H1 (cell line): ENCODE results near the gene CNOT8. TPM values are rescaled to one million over a fixed set of nuclear protein-coding genes. Genes with fewer than 3 reads are reported as not detected.
A peak's percentile ranks its signal among the peaks of the same experiment; 100 is the strongest.

ENCODE experiments used
- microRNA counts: library from miRNA; unstranded; fragments of <30 nt; microRNA quantifications from one replicate; lab custom pipeline; 2015
- microRNA-seq, 2 experiments: library from miRNA; unstranded; fragments of <30 nt; microRNA quantifications; one replicate each; pipeline versions ENCODE4 to v1.2.0, GENCODE V29; 2016 to 2020; ENCODE audit warnings: borderline microRNAs expressed in 2 of 2, borderline number of aligned reads in 2 of 2, borderline replicate concordance in 1 of 2
- polyA plus RNA-seq, 7 experiments: library from polyadenylated mRNA; depleted of rRNA in 3 of 7; stranded (reverse) in 5 of 7; unstranded in 2 of 7; fragments of >200 nt in 5 of 7; fragments of 200-250 nt in 2 of 7; gene quantifications; 1 replicate in 5 of 7; 2 replicates in 1 of 7; 4 replicates in 1 of 7; pipeline versions ENCODE4 v1.2.1 to v1.2.3, GENCODE V29; 2011 to 2013; ENCODE audit warnings: missing spikeins in 2 of 7, mixed read lengths in 2 of 7
- small RNA-seq: library from polyadenylated mRNA; stranded (forward); fragments of <200 nt; extraction: miRNeasy Mini kit (QIAGEN cat#:217004); gene quantifications from one replicate; pipeline ENCODE3, GENCODE V24; 2013; ENCODE audit not compliant: insufficient read depth
- total RNA-seq: library from RNA; stranded (reverse); fragmentation: NEBNext Ultra II Directional; extraction: Animal tissue kit (Norgen Biotek cat#: 25700); gene quantifications from 2 replicates; pipeline ENCODE4 v1.2.1, GENCODE V29; 2021

Gene CNOT8
- total and polyA plus RNA-seq, 2 of the 8 experiments (the other 6 are each of a cell fraction or from before 2014, with no cell fraction given) = 36.4 to 62.9 TPM

MicroRNAs within 50 kb of the gene (microRNA counts, 767-probe panel; counts per million panel counts)
- 879 counts per million, percentile 95 among the panel's probes with 10 or more counts for microRNA hsa-miR-378h (lab: Ali Mortazavi, UCI)

Small RNA genes within 50 kb of the gene (microRNA-seq; reads per million reads assigned to microRNA genes)
- gene MIR378H = 0 to 0.23 reads per million in 2 experiments

Small RNA genes within 50 kb of the gene (small RNA-seq; reads per million reads assigned to genes)
- gene MIR378H = not detected

Other genes with a start within 250 kb of the CNOT8 start
- gene LARP1, start 103.2 kb upstream of the CNOT8 start, total RNA-seq = 409 and 422 TPM in 2 replicates
- 106 and 156 TPM in 2 replicates for gene LARP1, start 103.2 kb upstream of the CNOT8 start, polyA plus RNA-seq (2011; rRNA removed)
- gene FAXDC2, start 8.0 kb upstream of the CNOT8 start, total RNA-seq = 3.7 and 4.8 TPM in 2 replicates
- 5.9 and 8.1 TPM in 2 replicates for gene FAXDC2, start 8.0 kb upstream of the CNOT8 start, polyA plus RNA-seq (2011; rRNA removed)
- gene GEMIN5, start 79.6 kb downstream of the CNOT8 start, total RNA-seq = 46.1 and 47.0 TPM in 2 replicates
- 11.4 and 12.8 TPM in 2 replicates for gene GEMIN5, start 79.6 kb downstream of the CNOT8 start, polyA plus RNA-seq (2011; rRNA removed)
- gene MRPL22, start 82.4 kb downstream of the CNOT8 start, total RNA-seq = 65.6 and 71.2 TPM in 2 replicates
- 46.2 and 46.8 TPM in 2 replicates for gene MRPL22, start 82.4 kb downstream of the CNOT8 start, polyA plus RNA-seq (2011; rRNA removed)
- 0.08 and 0.15 TPM in 2 replicates for gene KIF4B, start 155.1 kb downstream of the CNOT8 start, total RNA-seq
- gene KIF4B, start 155.1 kb downstream of the CNOT8 start, polyA plus RNA-seq (2011; rRNA removed) = 0.02 TPM in 2 replicates